Measurements from ENCODE around the gene ACSM2B.

- TF ChIP-seq CTCF (IDR thresholded peaks at IDR 0.05) (no peak), POLR2A (IDR thresholded peaks at IDR 0.05) (no peak)
Measured at GRCh38 chr16:20598832-20599469, 22.8 kb upstream of the ACSM2B start.
